Measurements from ENCODE around the gene KIAA0513.

- no peak for TF ChIP-seq EZH2phosphoT487 (IDR thresholded peaks at IDR 0.05; ENCODE audit: insufficient read depth, low read depth)
- TF ChIP-seq EZH2 (IDR thresholded peaks at IDR 0.05; ENCODE audit: insufficient read depth, poor library complexity, severe bottlenecking), result no peak
Measured at GRCh38 chr16:85124636-85125346, 97.2 kb downstream of the KIAA0513 start.

Data from GM23248 (cell line).